ENCODE data around the gene DYRK4.
A peak's percentile ranks its signal among the peaks of the same experiment; 100 is the strongest.

DYRK4 gene

DNA sequence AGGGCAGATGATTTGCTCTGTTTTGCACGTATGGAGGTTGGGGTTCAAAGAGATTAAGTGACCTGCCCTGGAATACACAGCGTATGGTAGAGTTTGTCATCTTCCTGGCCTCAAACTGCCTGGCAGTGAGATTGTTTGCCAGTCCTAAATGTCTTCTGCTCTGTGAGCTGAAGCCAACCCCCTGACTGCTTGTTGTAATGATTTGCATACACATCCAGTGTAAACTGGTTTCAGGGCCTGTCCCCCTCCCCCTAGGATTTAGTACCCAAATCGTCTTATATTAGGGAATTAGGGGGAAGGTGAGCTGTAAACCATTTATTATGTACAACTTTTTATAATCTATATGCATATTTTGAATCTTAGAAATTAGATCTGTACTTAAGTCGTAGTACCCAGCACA, 48.5 kb downstream of the DYRK4 start:
- H3K4me3 ChIP-seq (ENCODE audit: low read length) = no peak overlapping the region
- TF ChIP-seq, protein P1, sequence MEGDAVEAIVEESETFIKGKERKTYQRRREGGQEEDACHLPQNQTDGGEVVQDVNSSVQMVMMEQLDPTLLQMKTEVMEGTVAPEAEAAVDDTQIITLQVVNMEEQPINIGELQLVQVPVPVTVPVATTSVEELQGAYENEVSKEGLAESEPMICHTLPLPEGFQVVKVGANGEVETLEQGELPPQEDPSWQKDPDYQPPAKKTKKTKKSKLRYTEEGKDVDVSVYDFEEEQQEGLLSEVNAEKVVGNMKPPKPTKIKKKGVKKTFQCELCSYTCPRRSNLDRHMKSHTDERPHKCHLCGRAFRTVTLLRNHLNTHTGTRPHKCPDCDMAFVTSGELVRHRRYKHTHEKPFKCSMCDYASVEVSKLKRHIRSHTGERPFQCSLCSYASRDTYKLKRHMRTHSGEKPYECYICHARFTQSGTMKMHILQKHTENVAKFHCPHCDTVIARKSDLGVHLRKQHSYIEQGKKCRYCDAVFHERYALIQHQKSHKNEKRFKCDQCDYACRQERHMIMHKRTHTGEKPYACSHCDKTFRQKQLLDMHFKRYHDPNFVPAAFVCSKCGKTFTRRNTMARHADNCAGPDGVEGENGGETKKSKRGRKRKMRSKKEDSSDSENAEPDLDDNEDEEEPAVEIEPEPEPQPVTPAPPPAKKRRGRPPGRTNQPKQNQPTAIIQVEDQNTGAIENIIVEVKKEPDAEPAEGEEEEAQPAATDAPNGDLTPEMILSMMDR (IDR thresholded peaks at IDR 0.05; ENCODE audit: insufficient read depth, low read depth, low read length, missing control alignments) = no peak
- no peak for DNase-seq (ENCODE audit: low read depth)

DNA sequence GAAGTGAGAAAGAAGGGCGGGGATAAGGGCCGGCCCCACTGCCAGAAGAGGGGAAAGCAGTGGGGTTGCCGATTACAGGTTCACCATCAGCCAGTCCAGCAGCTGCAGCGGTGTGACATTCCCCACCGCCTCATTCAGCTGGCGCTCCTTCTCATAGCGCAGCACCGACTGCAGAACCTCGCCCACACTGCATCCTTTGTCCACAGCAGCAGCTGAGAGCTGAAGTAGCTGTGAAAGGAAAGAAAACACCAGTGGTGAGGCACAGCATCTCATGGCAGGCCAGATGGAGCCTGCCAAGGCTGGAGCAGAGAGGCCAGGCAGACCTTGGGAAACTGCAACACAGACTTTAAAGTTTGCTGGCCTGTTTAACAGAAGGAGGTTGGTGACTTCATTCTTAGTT, 53.7 kb downstream of the DYRK4 start:
- no peak overlapping the region for H3K4me3 ChIP-seq (ENCODE audit: low read length)
- TF ChIP-seq, protein P1 (IDR thresholded peaks at IDR 0.05; ENCODE audit: insufficient read depth, low read depth, low read length, missing control alignments) = no peak
- no peak for DNase-seq (ENCODE audit: low read depth)

DNA sequence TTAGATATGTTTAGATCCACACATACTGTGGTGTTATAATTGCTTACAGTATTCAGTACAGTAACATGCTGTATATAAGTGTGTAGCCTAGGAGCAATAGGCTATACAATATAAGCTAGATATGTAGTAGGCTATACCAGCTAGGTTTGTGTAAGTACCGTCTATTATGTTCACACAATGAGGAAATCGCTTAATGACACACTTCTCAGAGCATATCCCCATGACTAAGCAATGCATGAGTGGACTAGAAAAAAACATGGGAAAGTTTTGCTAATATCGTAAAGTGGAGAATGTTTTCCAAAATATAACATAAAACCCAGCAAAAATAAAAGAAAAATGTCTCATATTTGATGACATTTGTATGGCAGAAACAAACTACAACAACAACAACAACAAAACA, 59.5 kb downstream of the DYRK4 start:
- no peak overlapping the region for H3K4me3 ChIP-seq (ENCODE audit: low read length)
- TF ChIP-seq, protein P1 (IDR thresholded peaks at IDR 0.05; ENCODE audit: insufficient read depth, low read depth, low read length, missing control alignments) = no peak
- peak; percentile 58 for DNase-seq (ENCODE audit: low read depth)

DNA sequence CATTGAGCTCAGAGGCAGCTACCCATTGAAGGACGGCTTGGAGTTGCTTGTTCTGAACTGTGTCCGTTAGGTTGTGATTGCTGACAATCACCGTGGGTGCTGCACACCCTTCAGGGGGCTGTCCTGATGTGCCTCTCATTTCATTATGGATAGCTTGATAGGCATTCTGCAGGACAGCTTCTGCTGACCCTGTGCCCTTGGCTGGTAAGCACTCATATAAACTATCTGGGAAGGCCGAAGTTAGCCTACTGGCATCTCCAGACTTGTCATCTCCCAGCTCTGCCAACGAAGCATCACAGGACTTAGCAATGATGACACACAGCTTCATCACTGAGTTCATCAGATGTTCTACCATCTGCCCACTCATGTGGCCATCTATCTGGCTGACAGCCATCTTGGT, 64.5 kb downstream of the DYRK4 start:
- DNase-seq (ENCODE audit: low read depth) = peak; percentile 33
- H3K4me3 ChIP-seq (ENCODE audit: low read length) = no peak overlapping the region
- TF ChIP-seq, protein P1 (IDR thresholded peaks at IDR 0.05; ENCODE audit: insufficient read depth, low read depth, low read length, missing control alignments) = no peak

DNA sequence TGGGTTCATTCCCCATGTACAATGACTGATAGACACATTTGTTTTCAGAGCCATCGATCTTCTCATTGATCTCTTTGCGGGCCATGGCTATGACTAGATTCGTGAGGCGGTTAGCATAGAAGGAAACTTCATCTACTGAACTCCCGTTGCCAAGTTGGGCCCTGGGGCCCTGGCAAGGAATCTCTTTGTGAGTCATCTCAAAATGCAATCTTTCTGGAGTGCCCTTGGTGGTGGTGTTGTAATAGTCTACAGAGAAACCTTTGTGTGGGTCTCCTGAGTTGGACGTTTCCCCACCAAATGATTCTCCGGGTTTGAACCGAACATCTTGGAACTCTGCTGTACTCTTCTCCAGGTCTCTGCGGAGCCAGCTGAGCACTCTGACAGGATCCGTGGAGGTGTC, 66.4 kb downstream of the DYRK4 start:
- TF ChIP-seq, protein P1 (IDR thresholded peaks at IDR 0.05; ENCODE audit: insufficient read depth, low read depth, low read length, missing control alignments) = no peak
- no peak overlapping the region for H3K4me3 ChIP-seq (ENCODE audit: low read length)
- peak; percentile 72 for DNase-seq (ENCODE audit: low read depth)

DNA sequence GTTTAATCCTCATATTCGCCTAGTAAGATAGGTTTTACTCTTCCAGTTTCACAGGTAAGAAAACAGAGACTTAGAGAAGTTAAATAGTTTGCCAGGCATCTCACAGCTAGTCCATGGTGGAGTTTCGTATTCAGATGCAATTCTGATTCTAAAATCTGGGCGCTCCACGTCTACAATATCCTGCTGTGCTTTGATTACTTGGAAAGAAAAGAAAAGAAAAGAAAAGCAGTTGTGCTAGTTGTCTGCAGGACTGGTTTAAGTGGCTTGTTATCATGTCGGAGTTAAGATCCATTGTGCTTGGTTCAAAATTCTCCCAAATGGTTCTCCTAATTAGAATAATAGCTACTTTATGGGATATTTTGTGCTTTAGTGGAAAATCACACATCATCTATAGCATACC, 68.3 kb downstream of the DYRK4 start:
- TF ChIP-seq, protein P1 (IDR thresholded peaks at IDR 0.05; ENCODE audit: insufficient read depth, low read depth, low read length, missing control alignments) = no peak
- H3K4me3 ChIP-seq (ENCODE audit: low read length) = no peak overlapping the region

DNA sequence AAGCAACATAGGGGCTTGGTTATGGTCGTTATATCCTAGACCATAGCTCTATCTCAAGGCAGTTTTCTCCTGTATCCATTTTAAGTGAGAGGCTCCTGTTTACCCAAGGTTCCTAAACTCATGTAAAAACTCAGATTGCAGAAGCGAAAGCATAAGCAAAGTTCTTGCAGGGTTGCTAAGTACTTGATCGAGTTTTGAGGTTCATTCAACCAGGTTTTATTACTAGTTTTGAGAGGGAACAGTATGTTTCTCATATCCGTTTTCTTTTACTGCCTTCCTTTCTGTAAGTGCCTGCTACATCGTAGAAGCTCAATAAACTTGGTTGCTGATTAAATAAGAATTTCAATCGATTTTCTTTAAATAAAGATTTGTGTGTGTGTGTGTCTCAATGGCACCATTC, 81.7 kb downstream of the DYRK4 start:
- TF ChIP-seq, protein P1 (IDR thresholded peaks at IDR 0.05; ENCODE audit: insufficient read depth, low read depth, low read length, missing control alignments) = no peak
- H3K4me3 ChIP-seq (ENCODE audit: low read length) = no peak overlapping the region
- no peak for DNase-seq (ENCODE audit: low read depth)

More for the DNA sequence above, 68.3 kb downstream of the DYRK4 start:
- DNase-seq (ENCODE audit: low read depth) = no peak
